ENCODE measurements around the gene MED13L.

MED13L gene

DNA sequence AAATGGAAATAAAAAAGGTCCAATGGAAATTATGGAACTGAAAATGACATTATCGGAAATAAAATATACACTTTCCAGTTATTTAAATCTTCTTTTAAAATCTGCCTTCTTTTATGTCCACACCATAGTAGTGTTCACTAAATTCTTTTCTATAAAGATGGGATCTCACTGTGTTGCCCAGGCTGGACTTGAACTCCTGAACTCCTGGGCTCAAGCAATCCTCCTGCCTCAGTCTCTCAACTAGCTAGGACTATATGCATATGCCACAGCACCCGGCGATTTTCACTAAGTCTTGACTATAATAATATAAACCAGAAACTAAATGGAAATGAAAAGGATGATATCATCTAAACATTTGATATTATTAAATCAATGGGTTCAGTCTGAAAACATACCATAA is 188.4 kb downstream of the MED13L start:
- DNase-seq (ENCODE audit: low spot score), result no peak

DNA sequence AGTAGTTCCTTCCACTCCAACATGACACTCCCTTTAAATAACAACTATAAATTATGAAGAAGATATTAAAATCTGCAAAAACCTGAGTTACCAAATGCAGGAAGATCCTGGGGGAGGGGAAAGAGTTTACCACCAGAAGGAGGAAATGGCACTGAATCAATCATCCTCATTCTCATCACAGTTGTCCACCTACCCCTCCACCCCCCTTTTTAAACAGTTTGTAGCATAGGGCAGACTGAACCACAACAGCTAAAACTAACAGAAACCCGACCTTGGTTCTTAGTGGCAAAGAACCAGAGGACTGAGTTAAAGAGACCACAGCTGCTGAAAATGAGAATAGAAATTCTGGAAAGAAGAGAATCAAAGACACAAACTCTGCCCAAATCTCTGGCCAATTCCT is 189.5 kb downstream of the MED13L start:
- no peak for DNase-seq (ENCODE audit: low spot score)

DNA sequence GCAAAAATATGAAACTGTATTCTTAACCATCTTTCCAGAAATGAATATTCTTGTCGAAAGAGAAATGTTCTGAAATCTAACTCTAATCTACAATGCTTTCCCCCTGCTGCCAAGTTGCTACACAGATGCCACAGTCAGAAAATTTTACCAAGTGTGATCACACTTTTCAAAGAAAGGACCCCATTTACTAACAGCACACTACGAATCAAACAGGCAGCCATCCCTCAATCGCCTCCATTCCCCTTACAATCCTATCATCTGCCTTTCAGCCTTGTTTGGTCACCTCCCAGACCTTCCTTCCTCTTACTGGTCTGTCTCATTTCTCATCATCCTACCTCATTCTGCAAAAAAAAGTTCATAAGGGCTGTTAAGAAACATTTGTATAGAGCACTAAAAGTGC is 190.1 kb downstream of the MED13L start:
- DNase-seq (ENCODE audit: low spot score), result no peak

DNA sequence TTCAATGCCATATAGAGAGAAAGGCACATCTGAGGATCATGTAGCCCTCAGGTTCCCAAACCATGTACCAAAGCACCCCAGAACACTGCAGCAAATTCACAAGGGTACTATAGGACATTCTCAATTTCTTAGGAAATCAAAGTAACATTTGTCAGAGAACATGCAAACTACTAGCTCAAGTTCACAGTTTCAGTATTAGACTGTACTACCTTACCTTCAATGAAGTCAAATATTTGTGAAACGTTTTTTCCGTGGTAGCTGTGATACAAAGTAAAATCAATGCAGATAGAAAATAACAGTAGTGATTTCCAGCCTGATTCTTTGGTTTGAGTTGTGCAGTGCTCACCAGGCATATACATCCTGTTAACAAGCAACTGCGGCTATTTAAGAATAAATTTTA is 197.1 kb downstream of the MED13L start:
- DNase-seq (ENCODE audit: low spot score), result no peak

DNA sequence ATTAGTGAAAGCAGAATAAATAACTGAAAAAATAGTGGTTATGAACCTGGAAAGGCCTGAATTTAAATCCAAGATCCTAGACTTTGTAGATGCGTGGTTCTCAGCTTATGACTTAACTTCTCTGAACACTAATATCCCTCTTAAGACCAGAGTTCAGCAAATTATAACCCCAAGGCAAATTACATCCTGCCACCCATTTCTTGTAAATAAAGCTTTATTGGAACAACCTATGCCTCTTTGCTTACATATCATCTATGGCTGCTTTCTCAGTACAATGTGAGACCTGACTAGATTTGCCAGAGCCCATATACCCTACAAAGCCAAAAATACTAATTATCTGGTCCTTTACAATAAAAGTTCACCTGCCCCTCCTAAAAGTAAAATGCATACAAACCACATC is 199.1 kb downstream of the MED13L start:
- DNase-seq (ENCODE audit: low spot score), result no peak

DNA sequence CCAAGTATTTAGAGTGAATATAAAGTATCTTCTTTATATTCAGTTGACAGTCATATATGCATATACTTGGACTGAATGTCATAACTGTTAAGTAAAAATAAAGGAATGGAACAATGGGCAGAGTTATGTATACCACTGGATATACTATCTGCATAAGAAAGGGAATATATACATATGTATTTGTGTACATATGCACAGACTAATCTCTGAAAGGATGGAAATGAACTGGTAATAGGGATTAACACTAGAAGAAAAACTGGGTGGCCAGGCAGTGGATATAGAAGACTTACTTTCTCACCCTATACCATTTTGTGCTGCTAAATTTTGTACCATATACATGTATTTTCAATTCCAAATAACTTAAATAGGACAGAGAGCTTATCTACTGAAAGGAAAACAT is 200.1 kb downstream of the MED13L start:
- DNase-seq (ENCODE audit: low spot score), result no peak

DNA sequence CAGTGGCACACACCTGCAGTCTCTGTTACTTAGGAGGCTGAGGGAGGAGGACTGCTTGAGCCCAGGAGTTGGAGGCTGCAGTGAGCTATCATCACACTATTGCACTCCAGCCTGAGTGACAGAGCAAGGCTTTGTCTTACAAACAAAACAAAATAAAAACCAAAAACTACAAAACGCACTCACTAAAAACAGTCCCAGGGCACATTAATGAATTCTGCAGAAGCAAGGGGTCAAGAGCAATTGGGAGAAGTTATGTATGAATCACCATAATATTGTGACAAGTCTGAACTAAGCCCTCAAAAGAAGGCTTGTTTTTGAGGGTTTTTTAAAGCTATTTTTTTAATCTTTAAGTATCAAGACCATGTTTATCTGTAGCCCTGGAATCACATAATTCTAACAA is 201.1 kb downstream of the MED13L start:
- DNase-seq (ENCODE audit: low spot score), result no peak

DNA sequence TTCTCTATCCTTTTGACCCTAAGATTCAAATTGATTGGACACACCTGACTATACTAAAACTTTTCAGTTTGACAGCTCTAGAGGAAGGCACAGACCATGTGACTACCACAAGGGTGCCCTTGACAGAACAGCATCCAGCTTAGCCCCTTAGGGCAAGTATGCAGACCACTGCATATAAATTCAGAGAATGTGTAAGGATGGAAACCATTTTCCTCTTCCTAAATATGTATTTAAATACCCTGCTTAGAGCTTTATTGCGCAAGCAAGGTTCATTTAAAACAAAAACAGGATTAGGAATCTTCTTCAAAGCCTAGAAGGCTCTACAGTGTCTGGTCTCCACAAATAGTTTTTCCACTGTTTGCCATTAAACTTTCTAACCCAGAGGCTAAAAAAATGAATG is 202.8 kb downstream of the MED13L start:
- DNase-seq (ENCODE audit: low spot score), result no peak

DNA sequence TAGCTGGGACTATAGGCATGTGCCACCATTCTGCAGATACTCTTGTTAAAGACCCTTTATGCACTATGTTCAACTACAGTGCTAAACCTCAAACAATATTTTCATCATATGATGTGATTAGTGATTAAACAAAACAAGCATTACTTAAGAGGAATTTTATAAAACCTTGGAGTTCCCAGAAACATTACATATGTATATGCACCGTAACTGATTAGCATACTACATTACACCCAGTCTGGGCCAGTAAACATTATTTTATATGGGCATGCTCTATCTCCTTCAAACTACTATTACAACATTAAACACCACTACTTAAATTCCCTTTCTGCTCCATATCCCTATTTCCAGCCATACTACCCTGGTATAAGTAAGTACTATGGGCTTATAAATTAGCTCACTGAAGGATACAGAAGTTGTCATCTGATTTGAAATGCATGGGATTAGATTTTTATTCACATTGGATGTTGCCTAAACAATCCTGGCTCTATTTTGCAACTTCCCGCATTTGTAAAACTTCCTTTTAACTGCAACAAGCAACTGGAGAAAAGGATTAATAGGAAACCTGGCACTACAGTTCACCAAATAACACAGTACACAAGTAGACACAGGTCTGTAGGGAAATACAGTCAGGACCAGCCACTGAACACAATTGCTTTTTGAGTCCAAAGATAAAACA is 205.8 kb downstream of the MED13L start:
- DNase-seq (ENCODE audit: low spot score), result no peak

DNA sequence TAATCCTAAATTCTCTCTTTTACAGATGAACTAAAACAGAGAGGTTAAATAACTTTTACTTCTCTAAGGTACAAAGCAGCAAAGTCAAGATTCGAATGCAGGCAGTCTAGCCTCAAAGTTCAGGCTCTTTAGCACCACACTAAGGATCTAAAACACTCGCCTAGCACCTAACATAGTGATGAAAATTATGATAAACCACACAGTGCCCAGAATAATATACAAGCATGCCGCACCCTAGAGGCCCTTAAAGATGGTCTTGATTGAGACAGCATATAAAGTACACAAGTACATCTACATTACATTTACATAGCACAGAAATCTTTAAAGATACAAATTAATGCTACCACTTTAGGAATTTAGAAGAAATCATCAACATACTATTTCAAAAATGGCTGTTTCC is 207.0 kb downstream of the MED13L start:
- DNase-seq (ENCODE audit: low spot score), result no peak

DNA sequence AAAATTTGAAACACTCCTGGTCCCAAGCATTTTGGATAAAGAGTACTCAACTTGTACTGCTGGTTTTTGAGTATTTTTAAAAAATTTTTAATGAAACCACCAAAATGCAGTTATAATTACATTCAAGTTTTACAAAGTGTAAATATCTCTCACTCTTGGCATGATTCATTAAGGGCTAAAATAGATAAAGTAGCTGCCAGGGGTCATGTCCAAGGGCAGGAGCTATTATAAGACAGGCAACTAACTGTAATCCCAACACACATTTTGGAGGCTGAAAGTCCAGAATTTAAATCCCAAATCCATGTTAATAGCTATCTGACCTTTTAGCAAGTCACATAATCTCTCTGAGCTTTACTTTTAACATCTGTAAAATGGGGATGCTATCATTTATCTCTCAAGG is 207.6 kb downstream of the MED13L start:
- DNase-seq (ENCODE audit: low spot score), result no peak

DNA sequence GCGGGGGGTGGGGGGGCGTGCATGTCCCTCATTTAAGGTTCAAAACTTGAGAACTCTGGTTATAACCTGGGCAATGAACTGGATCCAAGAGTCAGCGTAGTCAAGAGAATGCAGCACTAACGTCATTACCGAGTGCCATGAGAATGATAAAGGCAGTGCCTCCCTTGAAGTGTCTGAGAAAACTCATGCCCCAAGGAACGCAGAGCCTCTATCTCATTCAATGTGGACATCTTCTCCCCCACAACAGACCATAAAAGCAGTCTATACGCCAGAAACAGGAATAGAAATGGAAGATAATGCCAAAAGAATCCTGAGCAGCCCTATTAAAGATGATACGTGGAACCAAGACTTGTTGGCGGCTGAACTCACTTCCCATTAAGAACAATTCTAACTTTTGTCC is 208.6 kb downstream of the MED13L start:
- DNase-seq (ENCODE audit: low spot score), result no peak

DNA sequence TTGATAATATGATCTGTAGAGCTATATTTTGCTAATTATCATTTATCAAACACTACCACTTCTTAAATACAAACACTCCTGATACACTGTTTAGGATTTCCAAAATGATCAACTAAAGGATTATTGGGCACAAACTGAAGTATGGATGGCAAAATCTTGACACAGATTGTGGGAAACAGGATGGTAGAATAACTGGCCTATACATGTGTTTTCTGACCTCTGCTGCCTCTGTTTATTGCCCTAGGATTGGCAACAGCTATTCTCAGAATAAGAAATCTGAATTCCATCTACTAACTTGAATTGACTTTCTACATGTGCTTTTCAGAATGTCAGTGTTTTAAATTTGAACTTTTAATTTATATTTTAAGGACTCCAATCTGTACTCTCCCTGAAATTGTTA is 209.1 kb downstream of the MED13L start:
- no peak for DNase-seq (ENCODE audit: low spot score)

DNA sequence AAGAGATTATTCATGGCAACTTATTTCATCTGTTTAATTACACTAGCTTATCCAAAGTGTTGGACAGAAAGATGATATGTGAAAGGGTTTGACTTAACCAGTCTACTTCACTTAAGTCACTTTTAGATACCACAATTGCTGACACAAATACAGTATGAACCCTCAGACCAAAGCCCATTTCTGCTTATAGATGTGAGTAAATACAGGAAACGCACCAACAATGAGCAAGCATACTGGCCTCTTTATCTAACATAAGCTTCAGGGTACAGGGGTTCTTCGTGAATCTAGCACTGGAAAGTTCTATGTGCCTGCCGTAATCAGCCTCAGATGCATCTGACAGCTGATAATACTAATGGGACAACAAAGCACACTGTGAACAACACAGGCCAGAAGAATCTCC is 209.6 kb downstream of the MED13L start:
- DNase-seq (ENCODE audit: low spot score), result no peak

DNA sequence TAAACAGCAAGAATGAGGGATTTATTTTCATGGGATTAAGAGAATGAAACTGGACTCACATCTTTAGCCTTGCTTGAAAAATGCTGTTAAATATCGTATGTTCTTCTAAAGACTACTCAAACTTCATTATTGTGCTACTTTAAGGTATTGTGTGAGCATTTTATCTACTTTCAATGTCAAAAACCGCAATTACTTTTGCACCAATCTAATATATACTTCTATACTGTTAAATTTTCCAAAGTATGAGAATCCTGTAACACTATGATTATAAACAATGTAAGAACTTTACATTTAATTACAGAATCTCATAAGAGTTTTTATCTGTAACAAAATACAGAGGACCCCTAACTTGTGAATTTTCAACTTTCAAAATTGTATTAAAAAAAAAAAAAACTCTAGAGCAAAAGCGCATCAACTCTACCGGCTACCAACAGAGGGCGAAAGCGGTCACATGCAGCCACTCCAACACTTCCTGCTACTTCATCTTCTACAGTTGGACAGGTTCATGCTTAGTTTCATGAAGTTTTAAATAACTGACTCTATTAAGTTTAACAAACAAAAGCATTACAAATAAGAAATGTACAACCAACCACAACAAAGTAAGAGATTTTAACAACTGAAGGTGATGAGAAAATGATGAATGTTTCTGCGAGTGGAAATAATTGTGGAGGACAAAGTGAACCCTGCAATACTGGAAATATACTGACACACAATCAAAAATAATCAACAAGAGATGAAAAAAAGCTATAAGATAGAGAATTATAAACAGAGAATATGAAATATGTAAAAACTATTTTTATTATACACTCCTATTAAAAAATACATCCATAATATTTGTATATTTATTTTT is 210.9 kb downstream of the MED13L start:
- DNase-seq (ENCODE audit: low spot score), result peak; percentile 71

DNA sequence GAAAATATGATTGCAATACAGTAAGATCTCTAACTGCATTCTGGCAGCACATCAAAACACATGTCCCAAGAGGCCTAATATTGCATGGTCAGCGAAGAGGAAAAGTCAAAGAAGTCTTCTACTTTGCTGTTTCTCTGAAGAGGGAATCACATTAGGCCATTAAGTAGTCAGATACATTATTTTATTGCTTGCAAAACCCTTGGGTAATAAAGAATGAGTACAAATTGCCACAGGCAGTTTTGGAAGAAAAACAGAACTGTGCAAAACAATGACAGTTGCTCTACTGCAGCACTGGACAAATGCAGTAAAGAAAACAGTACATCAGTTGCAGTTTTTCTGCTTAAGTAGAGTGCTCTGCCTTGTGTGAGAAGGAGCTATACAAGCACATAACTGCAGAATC is 211.9 kb downstream of the MED13L start:
- DNase-seq (ENCODE audit: low spot score), result no peak

DNA sequence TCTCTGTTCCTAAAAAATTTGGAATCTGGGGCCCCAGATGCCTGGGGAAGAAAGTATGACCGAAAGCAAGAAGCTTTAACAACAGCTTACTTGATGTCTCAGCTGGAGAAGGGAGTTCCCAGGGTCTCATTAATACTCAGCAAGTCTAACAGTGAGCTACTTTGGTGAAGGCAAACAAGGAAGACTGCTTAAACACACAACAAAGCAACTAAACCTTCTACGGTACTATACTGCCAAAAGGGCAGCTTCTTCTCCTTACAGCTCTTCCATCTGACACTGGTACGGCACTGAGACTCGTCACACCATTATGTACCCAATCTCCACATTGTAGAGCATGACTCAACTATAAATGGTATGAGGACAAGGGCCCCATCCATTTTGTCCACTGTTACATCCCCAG is 213.0 kb downstream of the MED13L start:
- DNase-seq (ENCODE audit: low spot score), result no peak

DNA sequence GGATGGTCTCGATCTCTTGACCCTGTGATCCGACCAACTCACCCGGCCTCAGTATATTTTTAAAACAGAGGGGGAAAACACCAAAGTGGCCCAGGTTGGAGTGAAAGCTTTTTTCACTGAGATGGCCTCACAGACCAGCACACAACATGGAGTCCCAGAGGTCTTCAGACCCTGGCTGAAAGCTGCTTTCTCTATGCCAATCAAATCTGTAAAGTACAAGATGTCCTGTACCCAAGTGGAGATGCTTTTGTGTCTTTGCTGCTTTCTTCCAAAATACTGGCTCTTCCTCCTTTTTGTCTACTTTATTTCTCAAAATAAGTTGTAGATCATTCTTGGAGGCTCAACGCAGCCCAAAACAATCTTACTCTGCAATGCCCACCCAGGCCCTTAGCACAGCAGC is 214.8 kb downstream of the MED13L start:
- no peak for DNase-seq (ENCODE audit: low spot score)

DNA sequence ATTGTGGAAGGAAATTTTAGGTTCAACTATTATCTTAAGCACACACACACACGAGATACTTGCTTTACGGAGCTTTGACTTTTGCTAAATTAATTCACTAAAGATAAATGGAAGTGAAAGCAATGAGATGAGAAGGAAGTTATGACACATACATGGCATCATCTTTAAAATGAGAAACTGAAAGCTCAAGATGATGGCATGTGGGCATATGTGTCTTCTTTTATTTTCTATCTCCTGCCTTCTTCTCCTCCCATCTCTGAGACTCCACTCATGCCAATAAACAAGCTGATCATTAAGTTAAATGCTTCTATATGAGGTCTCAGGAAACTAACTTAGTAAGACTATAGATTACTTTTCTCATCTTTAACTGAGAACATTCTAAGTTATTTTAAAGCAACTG is 216.7 kb downstream of the MED13L start:
- DNase-seq (ENCODE audit: low spot score), result no peak

DNA sequence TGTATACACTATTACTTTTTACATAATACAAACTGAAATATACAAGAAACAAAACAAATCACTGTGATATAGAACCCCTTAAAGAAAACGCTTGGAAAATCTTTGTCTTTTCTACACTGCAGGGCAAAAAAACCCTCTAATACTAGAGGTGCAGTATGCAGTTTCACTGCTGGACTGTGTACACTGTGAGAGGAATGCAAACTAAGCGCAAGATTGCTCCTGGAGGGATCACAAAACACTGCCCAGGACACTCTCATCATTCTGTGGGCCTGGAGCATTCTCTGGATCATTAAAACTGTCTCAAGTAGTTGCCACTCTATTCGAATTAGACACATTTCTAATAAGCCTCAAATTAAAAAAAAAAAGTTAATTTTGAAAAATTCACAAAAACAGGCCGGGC is 217.6 kb downstream of the MED13L start:
- DNase-seq (ENCODE audit: low spot score), result no peak

DNA sequence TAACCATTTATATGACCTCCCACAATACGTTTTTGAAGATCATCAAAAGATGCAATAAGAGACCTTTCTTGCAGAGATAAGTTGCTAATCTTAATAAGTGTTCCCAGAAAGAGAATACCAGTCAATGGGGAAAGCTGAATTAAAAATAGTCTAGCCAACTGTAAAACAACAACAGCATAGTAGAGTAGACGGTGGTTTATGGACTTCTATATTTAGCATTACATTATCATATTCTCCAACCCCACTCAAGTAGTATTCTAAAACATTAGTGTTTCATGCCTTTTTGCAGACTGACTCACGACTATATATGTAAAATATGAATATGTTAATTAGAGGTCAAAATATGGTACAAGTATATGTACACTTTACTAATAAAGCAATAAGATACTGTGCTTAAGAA is 218.9 kb downstream of the MED13L start:
- no peak for DNase-seq (ENCODE audit: low spot score)

DNA sequence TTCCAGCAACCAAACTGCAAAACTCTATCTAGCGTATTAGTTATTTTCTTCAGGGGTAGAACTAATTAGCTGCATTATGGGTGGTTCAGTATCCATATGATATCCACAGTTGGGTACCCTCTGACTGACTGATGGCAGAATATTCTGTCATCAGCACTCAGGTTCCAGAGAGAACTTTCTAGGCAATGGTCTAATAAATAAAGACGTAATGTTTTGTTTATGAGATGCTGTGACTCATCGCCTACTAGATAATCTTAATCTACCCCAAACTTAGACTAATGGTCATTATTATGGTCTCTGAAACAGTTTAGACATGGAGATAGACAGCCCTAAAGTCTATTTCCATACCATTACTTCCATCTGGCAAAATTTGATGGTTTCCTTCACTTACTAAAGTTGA is 220.1 kb downstream of the MED13L start:
- no peak for DNase-seq (ENCODE audit: low spot score)

DNA sequence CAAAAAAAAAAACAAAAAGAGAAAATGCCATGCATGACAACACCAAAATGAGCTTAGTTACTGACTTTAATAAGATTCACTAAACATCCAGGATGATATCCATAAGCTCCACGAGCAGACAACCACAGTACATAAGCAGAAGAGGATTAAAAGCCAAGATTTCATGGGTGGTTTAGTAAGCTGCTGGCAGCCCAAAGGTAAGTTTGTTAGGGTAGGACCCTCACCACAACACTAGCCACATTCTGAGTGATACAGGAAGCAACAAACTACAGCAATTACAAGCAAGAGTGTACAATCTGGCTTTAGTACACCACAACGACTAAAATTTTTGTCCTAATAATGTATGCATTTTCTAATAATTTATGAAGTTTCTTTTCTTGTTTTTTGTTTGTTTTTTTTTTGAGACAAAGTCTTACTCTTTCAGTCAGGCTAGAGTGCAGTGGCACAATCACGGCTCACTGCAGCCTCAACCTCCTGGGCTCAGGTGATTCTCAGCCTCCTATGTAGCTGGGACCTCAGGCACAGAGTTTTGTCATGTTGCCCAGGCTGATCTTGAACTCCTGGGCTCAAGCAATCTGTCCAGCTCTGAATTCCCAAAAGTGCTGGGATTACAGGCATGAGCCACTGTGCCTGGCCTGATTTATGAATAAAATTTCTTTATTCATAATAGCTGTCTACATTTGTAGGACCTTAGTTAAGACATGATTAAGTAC is 221.4 kb downstream of the MED13L start:
- DNase-seq (ENCODE audit: low spot score), result no peak

Data from LoVo (cell line).